PC-3 (cell line): Measurements from ENCODE around the gene CSTPP1. TPM values are rescaled to one million over a fixed set of nuclear protein-coding genes. Genes with fewer than 3 reads are reported as not detected.

Experiments
- ATAC-seq: fragments of 200-7000 bp; cut with Tn5 transposase; 2 replicates; pipeline ENCODE4 v1.9.1; 2020; ENCODE audit warnings: mild to moderate bottlenecking, moderate library complexity
- BruUV-seq: library from RNA; stranded (reverse); fragments of 400-500 nt; replicated peaks from 2 replicates; lab custom pipeline; 2021; lab: Mats Ljungman, UMichigan
- CTCF ChIA-PET: fragments of 300-600 bp; sonication (Branson Sonifier 250); formaldehyde crosslinking; loops from one replicate; lab custom pipeline; 2022; ENCODE audit warnings: antibody characterized with exemption; lab: Charles Lee
- POLR2A ChIA-PET: fragments of 300-600 bp; sonication (Branson Sonifier 250); formaldehyde crosslinking; loops from one replicate; lab custom pipeline; 2022; ENCODE audit warnings: antibody characterized with exemption; ENCODE audit not compliant: unreplicated experiment; lab: Charles Lee
- DNase-seq: peaks from one replicate; pipeline ENCODE4 v3.0.0-alpha.2; 2015
- H2AFZ ChIP-seq: fragments of 300-600 bp; sonication (generic); 2 replicates; pipeline ENCODE4 v1.6.0; 2016; ENCODE audit warnings: antibody characterized with exemption, low read length
- H3F3A ChIP-seq: fragments of 300-600 bp; sonication (generic); one replicate; pipeline ENCODE4 v1.6.0; 2017; ENCODE audit warnings: antibody characterized with exemption, low read length, control low read depth, mild to moderate bottlenecking; ENCODE audit not compliant: unreplicated experiment
- H3K27ac ChIP-seq: fragments of 300-600 bp; sonication (generic); 2 replicates; pipeline ENCODE4 v1.5.1; 2016; ENCODE audit warnings: mild to moderate bottlenecking, low read length
- H3K27me3 ChIP-seq: fragments of 300-600 bp; sonication (generic); 2 replicates; pipeline ENCODE4 v1.6.1; 2016; ENCODE audit warnings: low read length, mixed read lengths
- H3K36me3 ChIP-seq: fragments of 300-600 bp; sonication (generic); 2 replicates; pipeline ENCODE4 v1.6.1; 2016; ENCODE audit warnings: low read depth, mixed run types, low read length, mixed read lengths
- H3K4me1 ChIP-seq: fragments of 300-600 bp; sonication (generic); 2 replicates; pipeline ENCODE4 v1.5.1; 2016; ENCODE audit warnings: low read length; ENCODE audit not compliant: insufficient read depth
- H3K4me2 ChIP-seq: fragments of 300-600 bp; sonication (generic); 2 replicates; pipeline ENCODE4 v1.6.0; 2016; ENCODE audit warnings: low read length
- H3K4me3 ChIP-seq: fragments of 300-600 bp; sonication (generic); 2 replicates; pipeline ENCODE4 v1.5.1; 2016; ENCODE audit warnings: mild to moderate bottlenecking, low read length, mixed read lengths
- H3K79me2 ChIP-seq: fragments of 300-600 bp; sonication (generic); 2 replicates; pipeline ENCODE4 v1.6.1; 2017; ENCODE audit warnings: low read length, mixed read lengths
- H3K9ac ChIP-seq: fragments of 300-600 bp; sonication (generic); 2 replicates; pipeline ENCODE4 v1.6.0; 2016; ENCODE audit warnings: mild to moderate bottlenecking, low read length
- H3K9me2 ChIP-seq: fragments of 300-600 bp; sonication (generic); replicated peaks from 2 replicates; pipeline ENCODE4 v1.6.1; 2016; ENCODE audit warnings: mixed run types, low read length, mixed read lengths
- H3K9me3 ChIP-seq: fragments of 300-600 bp; sonication (generic); 2 replicates; pipeline ENCODE4 v1.6.1; 2016; ENCODE audit warnings: low read length, mixed read lengths
- H4K20me1 ChIP-seq: fragments of 300-600 bp; sonication (generic); 2 replicates; pipeline ENCODE4 v1.6.1; 2016; ENCODE audit warnings: low read length, mixed read lengths
- EZH2 ChIP-seq: fragments of 300-600 bp; sonication (generic); IDR thresholded peaks from one replicate; pipeline ENCODE4 v1.6.1; 2017; ENCODE audit warnings: antibody characterized with exemption, mild to moderate bottlenecking, low read length; ENCODE audit not compliant: unreplicated experiment
- EZH2phosphoT487 ChIP-seq: fragments of 300-600 bp; sonication (generic); IDR thresholded peaks from 2 replicates; pipeline ENCODE4 v1.6.1; 2018; ENCODE audit warnings: mild to moderate bottlenecking, antibody characterized with exemption, low read length, borderline replicate concordance
- intact Hi-C: fragments of 100-400 bp; cut with micrococcal nuclease; formaldehyde crosslinking; loops from 2 replicates; pipeline ENCODE4 v1.9.0; 2023
- total RNA-seq: library from RNA; depleted of rRNA; stranded (reverse); fragments of >200 nt; gene quantifications from 2 replicates; pipeline ENCODE4 v1.2.3, GENCODE V29; 2014
- TF ChIP-seq, protein P1 (sequence below): fragments of 300-600 bp; sonication (generic); conservative IDR thresholded peaks from 2 replicates; pipeline ENCODE4 v1.5.1; 2017; ENCODE audit warnings: antibody characterized with exemption, low read depth, mild to moderate bottlenecking, low read length

Gene CSTPP1
- total RNA-seq, 1 experiment from 2014 or later, result 21.7 TPM

GRCh38 chr11:47125083-47125482 is 188.5 kb downstream of the CSTPP1 start:
- no peak overlapping the region for H2AFZ ChIP-seq
- no peaks in the 10 kb centered on the region for H4K20me1 ChIP-seq
- no TSS peak for BruUV-seq
- intact Hi-C loops, result no loop called here
- H3K4me2 ChIP-seq, result no peak overlapping the region
- no peaks in the 10 kb centered on the region for H3K36me3 ChIP-seq
- no peaks in the 10 kb centered on the region for H3K27me3 ChIP-seq
- H3F3A ChIP-seq, result no peaks in the 10 kb centered on the region
- DNase-seq (no peak), ATAC-seq (no peak)
- no peak overlapping the region for H3K27ac ChIP-seq
- no peak overlapping the region for H3K9ac ChIP-seq
- ChIA-PET CTCF (no interaction called here), POLR2A (no interaction called here)
- TF ChIP-seq EZH2 (no peak), EZH2phosphoT487 (no peak)
- TF ChIP-seq, protein P1, sequence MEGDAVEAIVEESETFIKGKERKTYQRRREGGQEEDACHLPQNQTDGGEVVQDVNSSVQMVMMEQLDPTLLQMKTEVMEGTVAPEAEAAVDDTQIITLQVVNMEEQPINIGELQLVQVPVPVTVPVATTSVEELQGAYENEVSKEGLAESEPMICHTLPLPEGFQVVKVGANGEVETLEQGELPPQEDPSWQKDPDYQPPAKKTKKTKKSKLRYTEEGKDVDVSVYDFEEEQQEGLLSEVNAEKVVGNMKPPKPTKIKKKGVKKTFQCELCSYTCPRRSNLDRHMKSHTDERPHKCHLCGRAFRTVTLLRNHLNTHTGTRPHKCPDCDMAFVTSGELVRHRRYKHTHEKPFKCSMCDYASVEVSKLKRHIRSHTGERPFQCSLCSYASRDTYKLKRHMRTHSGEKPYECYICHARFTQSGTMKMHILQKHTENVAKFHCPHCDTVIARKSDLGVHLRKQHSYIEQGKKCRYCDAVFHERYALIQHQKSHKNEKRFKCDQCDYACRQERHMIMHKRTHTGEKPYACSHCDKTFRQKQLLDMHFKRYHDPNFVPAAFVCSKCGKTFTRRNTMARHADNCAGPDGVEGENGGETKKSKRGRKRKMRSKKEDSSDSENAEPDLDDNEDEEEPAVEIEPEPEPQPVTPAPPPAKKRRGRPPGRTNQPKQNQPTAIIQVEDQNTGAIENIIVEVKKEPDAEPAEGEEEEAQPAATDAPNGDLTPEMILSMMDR, result no peak
- H3K4me3 ChIP-seq, result no peak overlapping the region
- no peaks in the 10 kb centered on the region for H3K79me2 ChIP-seq
- H3K4me1 ChIP-seq, result no peaks in the 10 kb centered on the region
- no peaks in the 10 kb centered on the region for H3K9me3 ChIP-seq
- H3K9me2 ChIP-seq, result no peaks in the 10 kb centered on the region

- Histone ChIP-seq H3K4me2 (no peak overlapping the region), H2AFZ (no peak overlapping the region), H4K20me1 (no peaks in the 10 kb centered on the region), H3K27ac (no peak overlapping the region), H3K9me2 (no peaks in the 10 kb centered on the region), H3F3A (no peaks in the 10 kb centered on the region), H3K4me3 (no peak overlapping the region), H3K9ac (no peak overlapping the region), H3K36me3 (no peaks in the 10 kb centered on the region), H3K27me3 (no peaks in the 10 kb centered on the region), H3K79me2 (no peaks in the 10 kb centered on the region), H3K9me3 (no peaks in the 10 kb centered on the region), H3K4me1 (no peaks in the 10 kb centered on the region)
- intact Hi-C loops, result no loop called here
- DNase-seq, result no peak
- ChIA-PET POLR2A (no interaction called here), CTCF (no interaction called here)
- BruUV-seq, result no TSS peak
- no peak for ATAC-seq
- TF ChIP-seq, protein P1, result no peak
- TF ChIP-seq EZH2phosphoT487 (no peak), EZH2 (no peak)
Measured at GRCh38 chr11:47127213-47127612, 190.7 kb downstream of the CSTPP1 start.

- Histone ChIP-seq H3K9ac (no peak overlapping the region), H3F3A (no peaks in the 10 kb centered on the region), H2AFZ (no peak overlapping the region), H3K79me2 (no peaks in the 10 kb centered on the region), H3K4me2 (no peak overlapping the region), H3K9me2 (no peaks in the 10 kb centered on the region), H3K36me3 (no peaks in the 10 kb centered on the region), H3K4me1 (no peaks in the 10 kb centered on the region), H3K27me3 (no peaks in the 10 kb centered on the region), H3K9me3 (no peaks in the 10 kb centered on the region), H4K20me1 (no peaks in the 10 kb centered on the region), H3K4me3 (no peak overlapping the region), H3K27ac (no peak overlapping the region)
- ChIA-PET CTCF (no interaction called here), POLR2A (no interaction called here)
- TF ChIP-seq EZH2phosphoT487 (no peak), EZH2 (no peak)
- TF ChIP-seq, protein P1, result no peak
- no TSS peak for BruUV-seq
- ATAC-seq, result no peak
- no peak for DNase-seq
- intact Hi-C loops, result no loop called here
Measured at GRCh38 chr11:47130543-47130942, 194.0 kb downstream of the CSTPP1 start.
